ENCODE measurements around the gene ATP8B2.
"Not testable (repeated sequence)": the region's sequence is repeated elsewhere in the genome, so short reads cannot be mapped to it uniquely, and the experiment has no call there.

ATP8B2 gene

DNA sequence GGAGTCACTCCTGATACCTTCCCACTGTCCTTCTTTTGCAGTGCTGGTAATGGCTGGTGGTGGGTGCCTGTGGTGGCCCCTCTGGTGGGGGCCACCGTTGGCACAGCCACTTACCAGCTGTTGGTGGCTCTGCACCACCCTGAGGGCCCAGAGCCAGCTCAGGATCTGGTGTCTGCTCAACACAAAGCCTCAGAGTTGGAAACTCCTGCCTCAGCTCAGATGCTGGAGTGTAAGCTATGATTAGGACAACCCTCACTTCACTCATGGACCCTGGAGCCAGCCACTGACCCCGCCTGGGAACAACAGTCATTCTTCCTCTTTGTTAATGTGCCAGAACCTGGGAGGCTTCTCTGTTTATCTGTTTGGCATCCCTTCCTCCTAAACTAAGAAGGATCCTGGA is 1.1 kb upstream of the ATP8B2 start:
- no peak for DNase-seq

DNA sequence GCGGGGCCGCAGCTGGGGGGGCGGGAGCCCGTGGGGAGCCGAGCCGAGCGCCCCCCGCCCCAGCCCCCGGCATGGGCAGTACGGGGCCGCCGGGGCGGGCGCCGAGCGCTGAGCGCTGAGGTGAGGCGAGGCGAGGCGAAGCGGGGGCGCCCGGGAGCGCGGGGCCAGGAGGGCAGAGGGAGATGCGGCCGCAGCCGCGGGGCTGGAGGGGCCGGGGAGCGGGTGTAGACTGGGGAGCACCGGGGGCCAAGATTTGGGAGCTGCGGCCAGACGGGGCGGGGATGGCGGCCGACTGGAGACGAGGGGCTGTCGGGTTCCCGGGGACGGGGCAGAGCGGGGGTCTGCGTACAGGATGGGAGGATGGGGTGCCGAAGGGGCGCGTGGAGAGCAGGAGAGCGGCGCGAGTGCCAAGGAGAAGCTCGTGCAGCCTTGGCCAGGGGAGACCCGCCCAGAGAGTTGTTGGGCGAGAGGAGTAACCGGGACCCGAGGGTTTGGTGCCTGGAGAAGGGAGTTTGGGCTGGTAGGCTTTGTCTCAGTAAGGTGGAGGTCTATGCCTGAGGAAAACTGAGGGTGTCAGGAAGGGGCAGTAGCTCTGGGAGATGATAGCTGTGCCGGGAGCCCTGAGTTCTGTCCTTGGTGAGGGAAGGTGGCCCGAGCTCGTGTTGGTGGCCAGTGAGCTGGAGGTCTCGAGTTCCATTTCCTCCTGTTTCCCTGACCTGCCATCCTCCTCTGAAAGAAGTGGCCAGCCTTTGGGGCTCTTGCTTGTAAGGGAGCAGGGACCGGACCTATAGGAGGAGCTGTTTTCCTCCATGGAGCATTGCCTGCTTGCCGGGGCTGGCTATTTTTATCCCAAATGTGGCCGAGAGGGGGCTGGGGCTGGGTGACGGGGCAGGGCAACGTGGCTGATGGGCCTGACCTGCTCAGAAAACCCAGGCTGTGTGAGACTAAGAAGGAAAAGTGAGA is 539 bp downstream of the ATP8B2 start:
- DNase-seq, result peak; percentile 76

DNA sequence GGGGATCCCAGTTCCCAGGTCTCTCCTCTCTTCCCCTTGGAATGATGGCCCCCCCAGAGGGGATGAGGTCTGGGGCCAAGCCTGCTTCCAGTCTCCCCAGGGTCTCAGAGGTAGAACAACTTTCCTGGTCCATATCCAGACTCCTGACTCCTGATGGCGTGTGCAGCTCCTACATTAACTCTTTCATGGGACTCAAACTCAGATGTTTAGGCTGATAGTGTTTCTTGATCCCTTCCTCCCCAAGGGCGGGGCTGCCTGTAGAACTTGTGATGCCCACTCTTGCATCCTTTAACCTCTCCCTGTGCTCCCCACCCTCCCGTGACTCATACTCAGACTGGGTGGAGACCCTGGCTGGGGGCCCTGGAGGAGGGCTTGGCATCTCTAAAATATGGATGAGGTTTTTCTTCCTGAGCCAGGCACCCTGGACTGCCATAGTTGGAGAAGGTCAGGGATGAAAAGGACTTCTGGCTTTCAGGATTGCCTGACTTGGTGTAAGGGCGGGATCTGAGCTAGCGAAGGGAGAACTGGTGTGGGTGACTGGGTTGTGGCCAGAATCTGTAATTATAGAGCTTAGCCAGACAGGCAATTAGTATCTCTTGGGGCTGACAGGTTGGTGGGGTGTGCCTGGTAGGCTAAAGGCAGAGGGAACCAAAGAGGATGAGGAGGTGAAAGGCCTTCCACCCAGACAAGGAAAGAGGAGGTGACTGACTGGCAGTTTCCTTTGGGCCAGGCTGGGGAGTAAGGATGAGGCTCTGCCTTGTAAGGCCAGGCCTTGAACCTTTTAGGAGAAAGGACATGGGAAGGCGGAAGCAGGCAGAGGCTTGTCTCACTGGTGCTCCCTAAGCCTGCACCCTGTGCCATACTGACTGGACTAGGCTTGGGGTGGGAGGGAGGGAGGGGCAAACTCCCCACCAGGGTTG is 1.5 kb downstream of the ATP8B2 start:
- peak; percentile 56 for DNase-seq

DNA sequence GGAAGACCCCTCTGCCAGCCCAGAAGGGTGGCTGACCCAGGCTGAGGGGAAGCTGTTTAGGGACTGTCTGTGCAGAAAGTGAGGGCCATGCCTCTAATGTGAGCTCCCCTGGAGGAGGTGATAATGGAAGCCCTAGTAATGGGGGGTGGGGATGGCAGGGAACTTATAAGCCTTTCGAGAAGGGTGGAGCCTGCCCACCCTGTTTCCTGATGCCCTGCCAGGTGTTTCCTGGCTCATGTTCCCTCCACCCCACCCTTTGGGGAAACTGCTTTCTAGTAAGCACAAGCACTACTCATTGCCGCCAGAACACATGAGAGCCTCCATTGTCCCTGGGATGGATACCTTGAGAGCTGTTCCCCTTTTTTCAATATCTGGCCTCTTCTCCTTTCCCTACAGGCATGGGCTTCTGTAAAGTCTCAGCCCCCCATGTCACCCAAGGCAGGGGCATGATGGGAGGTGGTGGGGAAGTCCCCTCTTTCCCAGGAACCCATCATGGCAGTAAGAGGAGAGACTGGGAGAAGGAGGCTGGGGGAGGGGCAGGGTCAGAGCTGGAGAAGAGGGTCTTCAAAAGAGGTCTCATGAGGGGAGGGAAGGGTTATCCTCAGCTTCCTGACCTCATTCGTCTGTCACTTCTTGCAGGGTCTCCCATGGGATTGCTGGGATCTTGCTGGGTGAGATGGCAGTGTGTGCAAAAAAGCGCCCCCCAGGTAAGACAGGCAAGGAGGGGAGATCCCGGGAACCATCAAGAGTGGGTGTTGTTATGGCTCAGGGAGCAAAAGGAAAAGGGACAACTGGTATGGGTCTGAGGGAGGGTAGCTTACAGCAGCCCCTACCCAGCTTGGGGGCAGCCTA is 2.4 kb downstream of the ATP8B2 start:
- DNase-seq, result no peak

DNA sequence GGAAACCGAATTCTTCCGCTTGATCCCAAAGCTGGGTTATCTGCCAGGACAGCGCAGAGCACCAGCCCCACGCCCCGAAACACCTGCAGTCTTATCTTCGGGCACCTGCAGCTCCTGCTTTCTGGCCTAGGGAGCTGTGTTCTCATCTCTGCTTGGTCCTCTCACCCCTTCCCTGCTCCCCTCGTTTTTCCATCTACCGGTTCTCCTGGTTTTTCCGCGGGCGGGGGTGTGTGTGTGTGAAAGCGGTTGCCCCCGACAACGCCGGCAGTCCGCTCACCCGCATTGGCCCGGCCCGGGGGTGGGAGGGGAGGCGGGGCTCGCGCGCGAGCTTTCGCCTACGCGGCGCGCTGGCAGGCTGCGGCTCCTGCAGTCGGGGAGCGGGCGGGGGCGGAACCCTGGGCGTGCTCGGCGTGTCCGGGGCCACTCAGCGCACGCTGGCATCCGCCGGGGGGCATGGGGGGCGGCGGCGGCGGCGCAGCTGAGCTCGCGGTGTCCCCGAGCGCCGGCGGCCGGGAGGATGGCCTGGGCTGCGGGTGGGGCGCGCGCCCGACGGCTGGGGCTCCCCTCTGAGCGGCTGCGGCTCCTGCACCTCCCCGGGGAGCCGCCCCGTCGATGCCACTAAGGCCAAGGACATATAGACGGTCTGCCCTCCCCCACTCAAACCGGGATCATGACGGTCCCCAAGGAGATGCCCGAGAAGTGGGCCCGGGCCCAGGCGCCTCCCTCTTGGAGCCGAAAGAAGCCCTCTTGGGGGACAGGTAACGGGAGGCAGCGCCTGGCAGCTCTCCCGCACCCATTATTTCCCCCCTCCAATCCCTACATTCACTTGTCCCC is 3.2 kb downstream of the ATP8B2 start:
- DNase-seq, result peak; percentile 91

DNA sequence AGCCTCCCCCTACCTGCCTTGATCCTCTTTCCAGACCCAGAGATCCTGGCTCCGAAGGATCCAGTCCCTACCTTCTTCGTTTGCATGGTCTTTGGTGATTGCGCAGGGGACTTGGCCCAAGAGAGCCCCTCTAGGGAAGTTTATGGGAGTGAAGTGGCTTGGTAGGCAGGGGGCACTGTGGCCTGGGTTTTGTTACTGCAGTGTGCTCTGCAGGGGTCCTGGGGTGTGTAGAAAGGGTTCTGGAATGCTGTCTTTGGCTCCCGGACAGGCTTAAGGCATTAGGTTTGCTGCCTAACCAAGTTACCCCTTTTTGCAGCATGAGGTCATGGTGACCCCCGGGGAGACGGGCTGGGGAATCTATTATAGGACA is 3.8 kb downstream of the ATP8B2 start:
- DNase-seq, result no peak

DNA sequence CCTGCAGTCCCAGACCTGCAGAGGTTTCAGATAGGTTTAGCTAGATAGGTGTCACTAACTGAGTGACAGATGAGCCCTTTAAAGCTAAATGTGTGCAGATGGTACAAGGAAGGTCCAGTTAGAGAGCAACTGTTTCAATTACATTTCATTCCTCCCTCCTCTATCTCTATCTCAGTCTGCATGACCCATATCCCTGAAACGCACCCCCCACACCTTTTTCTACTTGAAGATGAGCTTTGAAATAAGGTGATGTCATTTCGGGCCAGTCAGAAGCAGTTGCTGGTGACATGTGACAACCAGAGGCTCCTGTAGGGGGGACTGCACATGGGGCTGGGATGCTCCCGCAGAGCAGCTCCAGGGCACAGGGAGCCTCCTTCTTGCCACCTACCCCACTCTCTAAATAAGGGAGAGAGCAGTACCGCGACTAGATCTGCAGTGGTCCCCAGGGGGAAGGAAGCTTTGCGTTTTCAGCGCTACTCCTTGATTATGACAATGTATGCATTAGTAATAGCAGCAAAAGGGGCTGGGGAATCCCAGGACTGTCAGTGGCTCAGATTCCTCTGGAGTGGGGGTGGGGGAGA is 4.3 kb downstream of the ATP8B2 start:
- DNase-seq, result peak; percentile 51

DNA sequence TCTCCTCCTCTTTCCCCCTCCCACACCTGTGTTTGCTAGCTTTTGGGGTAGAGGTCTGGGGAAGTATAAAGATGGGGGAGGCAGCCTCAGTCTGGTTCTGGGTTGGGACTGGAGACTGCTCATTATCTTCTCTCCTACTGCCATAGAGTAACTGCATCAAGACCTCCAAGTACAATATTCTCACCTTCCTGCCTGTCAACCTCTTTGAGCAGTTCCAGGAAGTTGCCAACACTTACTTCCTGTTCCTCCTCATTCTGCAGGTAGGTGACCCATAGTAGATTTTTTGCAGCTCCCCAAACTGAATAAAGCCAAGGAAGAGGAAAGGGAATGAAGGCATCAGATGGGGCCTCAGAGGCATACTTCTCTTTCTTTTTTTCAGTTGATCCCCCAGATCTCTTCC is 5.3 kb downstream of the ATP8B2 start:
- no peak for DNase-seq

DNA sequence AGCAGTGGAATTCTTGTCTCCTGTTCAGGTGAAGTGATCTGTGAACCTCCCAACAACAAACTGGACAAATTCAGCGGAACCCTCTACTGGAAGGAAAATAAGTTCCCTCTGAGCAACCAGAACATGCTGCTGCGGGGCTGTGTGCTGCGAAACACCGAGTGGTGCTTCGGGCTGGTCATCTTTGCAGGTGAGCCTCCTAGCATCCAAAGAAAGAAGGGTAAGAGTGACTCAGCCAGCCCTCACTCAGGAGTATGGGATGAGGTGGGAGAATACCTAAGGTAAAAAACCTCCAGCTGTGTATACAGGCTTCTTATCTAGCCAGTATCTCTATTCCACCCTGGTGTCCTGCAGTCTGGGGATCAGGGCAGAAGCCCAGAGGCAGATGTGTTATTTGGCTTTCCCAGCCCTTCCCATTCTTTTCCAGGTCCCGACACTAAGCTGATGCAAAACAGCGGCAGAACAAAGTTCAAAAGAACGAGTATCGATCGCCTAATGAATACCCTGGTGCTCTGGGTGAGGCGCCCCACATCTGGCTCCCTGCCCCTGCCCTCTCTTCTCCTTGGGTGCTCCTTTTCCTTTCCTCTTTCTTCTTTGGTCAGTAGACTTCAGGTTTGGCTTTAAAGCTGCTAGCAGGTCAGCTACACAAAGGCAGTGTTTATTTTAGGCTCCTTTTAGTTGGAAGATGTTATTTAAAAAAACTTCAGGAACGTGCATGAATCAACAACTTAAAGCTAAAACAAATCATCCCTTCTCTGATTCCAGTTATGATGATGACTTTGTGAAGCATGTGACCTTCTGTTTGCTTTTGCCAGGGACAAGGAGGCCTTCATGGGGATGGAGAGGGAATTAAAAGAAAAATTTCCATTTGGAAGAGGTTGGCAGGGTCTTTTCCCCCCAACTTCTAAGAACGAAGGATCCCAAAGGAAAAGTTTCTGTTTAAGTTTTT is 9.0 kb downstream of the ATP8B2 start:
- no peak for DNase-seq

DNA sequence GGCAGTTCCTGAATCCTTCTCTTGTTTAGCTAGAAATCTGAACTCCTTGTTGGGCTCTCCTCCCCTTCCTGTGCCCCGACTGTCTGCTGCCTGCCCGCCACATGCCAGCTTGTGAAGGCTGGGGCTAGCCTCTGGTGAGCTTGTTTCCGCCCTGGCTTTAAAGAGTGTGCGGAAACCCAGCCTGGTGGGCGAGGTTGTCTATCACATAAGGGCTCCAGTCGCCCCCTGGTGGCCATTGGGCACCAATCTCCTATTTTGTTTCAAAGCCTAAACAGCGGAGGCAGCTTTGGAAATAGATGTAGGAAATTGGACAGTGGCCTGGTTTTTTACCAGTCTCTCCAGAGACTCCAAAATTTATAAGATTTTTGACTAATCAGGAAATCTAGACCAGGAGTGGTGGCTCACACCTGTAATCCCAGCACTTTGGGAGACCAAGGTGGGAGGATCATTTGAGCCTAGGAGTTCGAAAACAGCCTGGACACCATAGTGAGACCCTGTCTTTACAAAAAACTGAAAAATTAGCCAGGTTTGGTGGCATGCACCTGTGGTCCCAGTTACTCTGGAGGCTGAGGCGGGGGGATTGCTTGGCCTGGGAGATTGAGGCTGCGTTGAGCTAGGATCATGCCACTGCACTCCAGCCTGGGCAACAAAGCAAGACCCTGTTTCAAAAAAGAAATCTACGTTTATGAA is 9.8 kb downstream of the ATP8B2 start:
- DNase-seq, result peak; percentile 96

DNA sequence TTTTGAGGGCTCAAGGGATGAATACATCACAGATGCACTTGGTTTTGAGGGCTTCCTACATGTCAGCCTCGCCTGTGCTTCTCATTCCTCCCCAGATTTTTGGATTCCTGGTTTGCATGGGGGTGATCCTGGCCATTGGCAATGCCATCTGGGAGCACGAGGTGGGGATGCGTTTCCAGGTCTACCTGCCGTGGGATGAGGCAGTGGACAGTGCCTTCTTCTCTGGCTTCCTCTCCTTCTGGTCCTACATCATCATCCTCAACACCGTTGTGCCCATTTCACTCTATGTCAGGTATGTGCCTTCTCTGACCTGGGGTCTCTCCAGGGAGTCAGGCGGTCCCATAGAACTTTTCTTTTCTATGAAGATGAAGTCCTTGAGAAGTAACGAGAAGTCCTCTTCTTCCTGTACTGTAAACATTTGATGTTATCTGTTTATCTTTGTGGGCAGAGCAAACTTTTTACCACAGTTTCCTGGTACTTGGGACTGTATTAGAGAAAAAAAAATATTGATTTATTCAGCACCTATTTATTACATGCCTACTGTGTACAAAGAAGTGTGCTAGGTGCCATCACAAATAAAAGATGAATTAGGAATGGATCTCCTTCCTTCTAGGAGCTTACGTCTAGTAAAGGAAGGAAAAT is 12.0 kb downstream of the ATP8B2 start:
- no peak for DNase-seq

DNA sequence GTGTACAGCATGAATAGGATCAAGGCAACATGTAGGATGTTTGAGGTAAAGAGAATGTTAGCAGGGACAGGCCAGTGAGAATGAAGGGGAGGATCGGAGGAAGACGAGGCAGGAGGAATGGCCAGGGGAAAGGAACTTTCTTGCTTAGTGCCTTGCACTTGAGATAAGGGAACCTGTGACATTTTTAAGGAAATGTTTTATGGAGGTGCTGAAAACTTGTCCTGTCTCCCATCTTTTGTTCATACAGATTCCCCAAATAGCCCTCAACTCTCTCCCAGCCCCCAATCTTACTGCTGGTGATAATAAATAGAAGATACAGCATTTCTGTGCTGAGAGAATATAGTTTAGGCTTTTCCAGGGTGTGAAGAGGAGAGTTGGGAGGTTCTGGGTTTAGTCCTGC is 13.6 kb downstream of the ATP8B2 start:
- no peak for DNase-seq

DNA sequence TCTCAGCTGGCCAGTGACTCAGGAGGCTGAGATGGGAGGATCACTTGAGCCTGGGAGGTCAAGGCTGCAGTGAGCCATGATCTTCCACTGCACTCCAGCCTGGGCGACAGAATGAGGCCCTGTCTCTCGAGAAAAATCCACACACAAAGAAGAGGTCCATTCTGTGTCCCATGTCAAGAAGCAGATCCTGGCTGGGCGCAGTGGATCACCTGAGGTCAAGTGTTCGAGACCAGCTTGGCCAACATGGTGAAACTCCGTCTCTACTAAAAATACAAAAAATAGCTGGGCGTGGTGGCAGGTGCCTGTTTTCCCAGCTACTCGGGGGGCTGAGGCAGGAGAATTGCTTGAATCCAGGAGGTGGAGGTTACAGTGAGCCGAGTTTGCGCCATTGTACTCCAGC is 16.0 kb downstream of the ATP8B2 start:
- DNase-seq, result not testable (repeated sequence)

DNA sequence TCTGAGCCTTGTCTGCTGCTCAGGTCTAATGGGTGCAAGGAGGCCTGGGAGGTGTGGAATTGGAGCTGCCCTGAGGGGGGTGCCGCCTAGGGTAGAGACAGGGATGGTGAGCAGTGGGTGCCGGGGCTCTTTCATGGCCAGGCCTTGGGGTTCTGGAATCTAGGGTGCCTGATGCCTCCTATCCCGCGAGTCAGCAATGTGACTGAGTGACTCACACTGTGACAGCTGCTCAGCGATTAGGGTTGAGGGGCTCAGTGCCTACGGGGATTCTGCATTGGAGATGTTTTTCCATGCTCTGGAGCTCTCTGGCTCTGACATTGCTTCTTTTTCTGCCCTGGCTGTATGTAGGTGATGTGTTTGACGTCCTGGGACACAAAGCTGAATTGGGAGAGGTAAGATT is 16.8 kb downstream of the ATP8B2 start:
- DNase-seq, result peak; percentile 45

DNA sequence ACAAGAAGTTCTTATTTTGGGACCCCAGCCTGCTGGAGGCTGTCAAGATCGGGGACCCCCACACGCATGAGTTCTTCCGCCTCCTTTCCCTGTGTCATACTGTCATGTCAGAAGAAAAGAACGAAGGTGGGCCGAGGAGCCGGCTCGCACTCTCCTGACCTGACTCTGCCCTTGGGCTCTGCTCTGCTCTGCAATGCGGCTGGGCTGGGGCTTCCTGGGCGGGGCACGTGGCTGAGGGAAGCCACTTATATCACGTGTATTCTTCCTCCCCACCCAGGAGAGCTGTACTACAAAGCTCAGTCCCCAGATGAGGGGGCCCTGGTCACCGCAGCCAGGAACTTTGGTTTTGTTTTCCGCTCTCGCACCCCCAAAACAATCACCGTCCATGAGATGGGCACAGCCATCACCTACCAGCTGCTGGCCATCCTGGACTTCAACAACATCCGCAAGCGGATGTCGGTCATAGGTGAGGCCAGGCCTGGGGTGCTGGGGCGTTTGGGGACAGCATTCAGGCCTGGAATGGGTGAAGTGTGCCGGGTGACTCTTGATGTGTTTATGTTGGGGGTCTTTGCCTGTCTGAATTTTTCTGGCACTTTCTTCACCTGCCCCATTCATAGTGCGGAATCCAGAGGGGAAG is 17.6 kb downstream of the ATP8B2 start:
- peak; percentile 81 for DNase-seq

DNA sequence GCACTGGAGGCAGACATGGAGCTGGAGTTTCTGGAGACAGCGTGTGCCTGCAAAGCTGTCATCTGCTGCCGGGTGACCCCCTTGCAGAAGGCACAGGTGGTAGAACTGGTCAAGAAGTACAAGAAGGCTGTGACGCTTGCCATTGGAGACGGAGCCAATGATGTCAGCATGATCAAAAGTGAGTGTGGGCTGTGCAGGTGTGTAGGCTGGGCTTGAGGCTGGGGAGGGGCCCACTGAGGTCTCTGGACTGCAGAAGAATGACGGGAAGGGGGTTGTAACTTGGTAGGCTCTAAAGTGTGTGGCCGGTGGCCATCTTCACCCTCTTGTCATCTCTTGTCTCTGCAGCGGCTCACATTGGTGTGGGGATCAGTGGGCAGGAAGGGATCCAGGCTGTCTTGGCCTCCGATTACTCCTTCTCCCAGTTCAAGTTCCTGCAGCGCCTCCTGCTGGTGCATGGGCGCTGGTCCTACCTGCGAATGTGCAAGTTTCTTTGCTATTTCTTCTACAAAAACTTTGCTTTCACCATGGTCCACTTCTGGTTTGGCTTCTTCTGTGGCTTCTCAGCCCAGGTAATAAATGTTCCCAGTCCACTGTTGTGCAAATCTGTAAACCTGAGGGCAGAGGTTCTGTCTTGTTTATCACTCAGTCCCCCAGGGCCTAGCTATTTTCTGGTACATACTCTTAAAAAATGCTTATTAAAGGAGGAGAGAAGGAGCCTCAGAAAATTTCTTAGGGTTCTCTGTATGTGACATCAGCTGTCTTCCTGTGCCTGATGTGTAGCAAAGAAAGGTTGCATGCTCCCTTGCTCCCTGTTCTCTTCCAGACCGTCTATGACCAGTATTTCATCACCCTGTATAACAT is 19.9 kb downstream of the ATP8B2 start:
- DNase-seq, result peak; percentile 88

DNA sequence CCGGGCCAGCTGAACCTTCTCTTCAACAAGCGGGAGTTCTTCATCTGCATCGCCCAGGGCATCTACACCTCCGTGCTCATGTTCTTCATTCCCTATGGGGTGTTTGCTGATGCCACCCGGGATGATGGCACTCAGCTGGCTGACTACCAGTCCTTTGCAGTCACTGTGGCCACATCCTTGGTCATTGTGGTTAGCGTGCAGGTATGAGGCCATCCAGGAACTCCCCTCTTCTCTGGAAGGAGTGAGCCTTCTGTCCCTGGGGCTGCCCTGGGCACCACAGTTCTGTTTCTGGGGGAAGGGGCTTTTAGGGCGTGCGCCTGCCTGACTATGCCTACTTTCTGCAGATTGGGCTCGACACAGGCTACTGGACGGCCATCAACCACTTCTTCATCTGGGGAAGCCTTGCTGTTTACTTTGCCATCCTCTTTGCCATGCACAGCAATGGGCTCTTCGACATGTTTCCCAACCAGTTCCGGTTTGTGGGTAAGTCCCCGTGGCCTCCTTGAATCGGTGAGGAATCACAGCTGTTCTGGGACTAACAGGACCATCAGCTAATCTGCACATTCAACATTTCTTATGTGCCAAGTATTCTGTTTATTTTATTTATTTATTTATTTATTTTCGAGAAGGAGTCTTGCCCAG is 21.1 kb downstream of the ATP8B2 start:
- no peak for DNase-seq

Measured in stimulated activated CD8-positive, alpha-beta memory T cell treated with anti-CD3 and anti-CD28 coated beads, Interleukin-4, amount 100 ng/mL, for 48 hours (primary cell).